NCI-H1694 treated with DMSO at 0.1 percent for 48 hours (cell line): Measurements from ENCODE around the gene SUDS3.
"Not testable (repeated sequence)": the region's sequence is repeated elsewhere in the genome, so short reads cannot be mapped to it uniquely, and the experiment has no call there.

Experiments used
- DNase-seq: peaks from one replicate; lab custom pipeline; 2025; lab: John Stamatoyannopoulos, UW

Gene SUDS3

DNA sequence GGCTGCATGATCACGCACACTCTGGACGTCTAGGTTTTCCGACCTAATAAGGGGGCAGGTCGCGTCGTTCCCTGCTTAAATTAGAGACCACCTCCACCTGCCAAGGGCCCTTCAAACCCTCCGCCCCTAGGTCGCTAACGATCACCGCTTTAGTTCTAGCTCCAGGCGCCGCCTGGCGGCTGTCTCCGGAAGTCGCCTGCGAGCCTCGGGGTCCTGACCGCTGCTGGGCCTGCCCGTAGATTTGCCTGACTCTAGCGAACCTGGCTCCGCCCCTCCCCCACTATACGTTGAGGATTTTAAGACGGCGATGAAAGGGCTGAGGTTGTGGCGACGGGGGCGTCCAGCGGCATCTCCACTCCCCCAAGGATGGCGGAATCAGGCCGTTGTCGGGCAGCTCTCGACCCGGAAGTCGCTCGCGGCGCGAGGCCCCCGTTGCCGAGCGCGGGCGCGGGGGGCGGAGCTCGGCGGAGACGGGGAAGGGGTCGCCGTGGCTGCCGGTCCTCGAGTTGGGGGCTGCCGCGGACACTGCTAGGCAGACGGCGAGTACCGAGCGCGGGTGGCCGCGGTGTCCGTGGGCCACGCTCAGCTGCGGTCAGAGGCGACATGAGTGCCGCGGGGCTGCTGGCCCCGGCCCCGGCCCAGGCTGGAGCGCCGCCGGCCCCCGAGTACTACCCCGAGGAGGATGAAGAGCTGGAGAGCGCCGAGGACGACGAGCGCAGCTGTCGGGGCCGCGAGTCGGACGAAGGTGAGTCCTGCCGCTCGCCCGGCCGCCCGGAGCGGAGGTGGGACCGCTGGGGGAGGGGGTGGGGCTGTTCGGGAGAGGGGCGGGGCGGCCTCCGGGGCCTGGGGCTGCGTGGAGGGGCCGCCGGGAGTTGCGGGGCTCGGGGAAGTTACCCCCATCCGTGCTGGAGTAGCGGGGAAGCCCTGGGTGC, at the start of gene SUDS3:
SUDS3 (plus strand) TSS at position 467 of the 932 bp plus-strand sequence; CDS start at position 604, 137 bp downstream.
- DNase-seq: peak; percentile 65

GRCh38 chr12:118326991-118327390, 49.4 kb upstream of the SUDS3 start:
- no peak for DNase-seq

- no peak for DNase-seq
Observed at GRCh38 chr12:118327391-118327790, 49.0 kb upstream of the SUDS3 start.

DNA sequence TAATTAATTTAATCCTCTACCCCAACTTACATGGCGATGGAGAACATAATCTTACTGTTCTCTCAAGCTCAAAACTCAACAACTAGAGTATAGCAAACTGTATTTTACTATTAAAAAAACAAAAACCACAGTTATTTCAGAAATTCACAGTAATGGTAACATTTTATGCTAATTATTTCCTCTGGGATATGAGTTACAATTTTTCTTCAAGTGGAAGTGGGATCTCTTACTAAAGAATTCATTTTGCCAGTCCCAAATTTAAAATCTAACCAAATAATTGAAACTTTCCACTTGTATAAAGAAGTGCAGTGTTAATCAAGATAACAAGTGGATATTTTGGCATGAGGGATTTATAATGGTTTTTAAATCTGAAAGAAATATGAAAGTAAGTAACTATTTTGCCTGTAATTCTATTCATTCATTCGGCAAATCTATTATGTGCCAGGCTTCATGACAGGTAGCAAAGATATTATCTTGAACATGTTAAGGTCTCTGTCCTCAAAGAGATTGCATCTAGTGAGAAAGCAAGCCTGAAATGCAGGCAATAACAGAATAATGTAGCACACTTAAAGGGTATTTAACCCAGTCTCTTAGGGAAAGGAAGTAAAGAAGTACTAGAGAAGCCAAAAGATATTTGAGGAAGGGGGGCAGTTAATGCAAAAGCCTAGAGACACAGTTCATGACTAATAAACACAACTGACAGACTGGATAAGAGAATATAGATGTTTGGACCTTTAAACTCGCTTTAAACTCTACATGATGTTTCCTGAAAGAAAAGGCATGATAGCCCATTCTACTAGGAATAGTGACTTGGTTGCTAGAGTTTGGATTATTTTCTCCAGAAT, 47.6 kb upstream of the SUDS3 start:
- DNase-seq: no peak

GRCh38 chr12:118330421-118331018, 45.8 kb upstream of the SUDS3 start:
- DNase-seq: no peak

- DNase-seq: no peak
Observed at GRCh38 chr12:118332511-118332910, 43.8 kb upstream of the SUDS3 start.

- no peak for DNase-seq
Observed at GRCh38 chr12:118334241-118334640, 42.1 kb upstream of the SUDS3 start.

DNA sequence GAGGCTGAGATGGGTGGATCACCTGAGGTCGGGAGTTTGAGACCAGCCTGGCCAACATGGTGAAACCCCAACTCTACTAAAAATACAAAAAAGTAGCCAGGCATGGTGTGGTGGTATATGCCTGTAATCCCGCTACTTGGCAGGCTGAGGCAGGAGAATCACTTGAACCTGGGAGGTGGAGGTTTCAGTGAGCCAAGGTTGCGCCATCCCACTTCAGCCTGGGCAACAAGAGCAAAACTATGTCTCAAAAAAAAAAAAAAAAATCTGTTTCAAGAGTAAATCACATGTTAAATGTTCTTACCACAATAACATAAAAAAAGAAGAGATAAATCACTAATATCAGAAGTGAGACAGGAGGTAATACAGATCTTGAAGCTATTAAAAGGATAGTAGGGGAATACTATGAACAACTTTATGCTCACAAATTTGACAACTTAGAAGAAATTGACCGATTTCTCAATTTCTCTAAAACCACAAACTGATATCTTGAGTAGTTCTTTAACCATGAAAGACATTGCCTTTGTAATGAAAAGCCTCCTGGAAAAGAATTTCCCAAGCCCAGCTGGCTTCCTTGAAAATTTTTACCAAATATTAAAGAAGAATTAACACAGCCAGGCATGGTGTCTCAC, 41.3 kb upstream of the SUDS3 start:
- no peak for DNase-seq

DNA sequence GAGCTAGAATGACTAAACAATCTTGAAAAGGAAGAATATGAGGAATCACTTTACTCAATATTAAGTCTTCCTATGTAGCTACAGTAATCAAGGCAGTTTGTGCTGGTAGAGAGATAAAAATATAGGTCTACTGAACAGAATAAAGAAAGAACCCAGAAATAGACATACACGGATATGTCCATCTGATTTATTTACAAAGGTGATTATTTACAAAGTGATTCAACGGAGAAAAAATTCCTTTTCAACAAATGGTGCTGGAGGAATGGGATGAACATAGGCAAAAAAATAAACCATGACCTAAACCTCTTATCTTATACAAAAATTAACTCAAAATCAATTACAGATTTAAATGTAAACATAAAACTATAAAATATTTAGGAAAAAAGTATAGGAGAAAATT, 40.2 kb upstream of the SUDS3 start:
- DNase-seq: no peak

DNA sequence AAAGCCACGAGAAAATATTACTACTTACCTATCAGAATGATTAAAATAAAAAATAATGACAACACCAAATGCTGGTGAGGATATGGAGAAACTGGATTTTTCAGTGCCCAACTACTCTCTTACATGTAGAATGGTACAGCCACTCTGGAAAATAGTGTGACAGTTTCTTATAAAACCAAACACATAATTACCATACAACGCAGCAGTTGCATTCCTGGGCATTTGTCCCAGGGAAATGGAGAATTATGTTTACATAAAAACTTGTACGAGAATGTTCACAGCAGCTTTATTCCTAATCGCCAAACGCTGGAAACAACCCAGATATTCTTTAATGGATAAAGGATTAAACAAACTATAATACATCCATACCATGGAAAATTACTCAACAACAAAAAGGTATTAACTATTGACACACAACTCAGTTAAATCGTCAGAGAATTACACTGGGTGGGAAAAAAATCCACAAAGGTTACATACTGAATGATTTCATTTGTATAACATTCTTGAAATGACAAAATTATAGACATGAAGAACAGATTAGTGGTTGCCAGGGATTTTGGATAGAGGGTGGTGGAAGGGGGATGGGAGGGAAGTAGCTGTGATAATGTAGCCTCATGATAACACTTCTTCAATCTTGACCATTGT, 39.0 kb upstream of the SUDS3 start:
- no peak for DNase-seq

- DNase-seq: no peak
Observed at GRCh38 chr12:118342090-118342489, 34.3 kb upstream of the SUDS3 start.

DNA sequence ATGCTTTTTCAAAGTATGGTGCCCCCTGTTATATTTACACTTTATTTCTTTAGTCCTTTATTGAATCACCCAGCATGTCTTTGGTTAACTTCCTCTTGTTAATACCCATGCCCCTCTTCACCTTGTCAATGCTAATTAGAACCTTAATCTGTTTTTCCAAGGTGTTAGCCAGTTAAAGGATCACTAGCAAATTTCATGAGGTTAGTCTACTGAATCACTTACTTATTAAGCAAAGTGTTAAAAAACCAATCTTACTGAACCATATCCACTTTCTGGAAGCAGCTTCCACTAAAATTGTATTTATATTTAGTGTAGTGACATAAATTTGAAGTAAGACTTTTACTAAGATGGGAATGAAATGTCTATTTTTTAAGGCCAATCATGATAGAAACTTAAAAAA, 31.5 kb upstream of the SUDS3 start:
- DNase-seq: no peak

DNA sequence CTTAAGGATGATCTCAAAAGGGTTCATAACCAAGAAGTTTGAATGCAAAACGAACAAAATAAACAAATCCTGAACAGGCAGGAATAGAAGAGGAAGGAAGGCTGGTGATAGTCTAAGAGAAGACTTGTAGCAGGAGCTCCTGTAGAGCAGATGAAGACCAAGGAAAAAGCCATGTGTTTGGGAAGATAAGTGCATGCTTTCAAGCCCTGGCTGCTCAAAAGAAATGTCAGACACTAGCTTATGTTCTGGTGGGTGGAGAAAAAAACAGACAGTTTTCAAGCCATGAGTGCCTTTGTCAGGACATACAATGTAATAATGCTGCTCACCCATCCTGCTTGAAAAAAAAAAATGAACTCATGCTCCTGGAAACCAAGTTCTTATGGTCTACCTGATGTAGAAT, 31.0 kb upstream of the SUDS3 start:
- DNase-seq: no peak

DNA sequence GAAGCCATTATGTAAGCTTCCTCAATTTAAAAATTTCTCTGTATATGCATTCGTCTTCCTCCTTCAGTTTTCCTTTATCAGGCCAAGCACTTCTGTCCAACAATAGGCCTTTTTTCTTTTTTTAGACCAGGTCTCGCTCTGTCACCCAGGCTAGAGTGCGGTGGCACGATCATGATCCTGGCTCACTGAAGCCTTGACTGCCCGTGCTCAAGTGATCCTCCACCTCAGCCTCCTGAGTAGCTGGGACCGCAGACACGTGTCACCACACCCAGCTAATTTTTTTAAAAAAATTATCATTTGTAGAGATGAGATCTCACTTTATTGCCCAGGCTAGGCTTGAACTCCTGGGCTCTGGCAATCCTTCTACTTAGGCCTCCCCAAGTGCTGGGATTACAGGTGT, 29.5 kb upstream of the SUDS3 start:
- no peak for DNase-seq

DNA sequence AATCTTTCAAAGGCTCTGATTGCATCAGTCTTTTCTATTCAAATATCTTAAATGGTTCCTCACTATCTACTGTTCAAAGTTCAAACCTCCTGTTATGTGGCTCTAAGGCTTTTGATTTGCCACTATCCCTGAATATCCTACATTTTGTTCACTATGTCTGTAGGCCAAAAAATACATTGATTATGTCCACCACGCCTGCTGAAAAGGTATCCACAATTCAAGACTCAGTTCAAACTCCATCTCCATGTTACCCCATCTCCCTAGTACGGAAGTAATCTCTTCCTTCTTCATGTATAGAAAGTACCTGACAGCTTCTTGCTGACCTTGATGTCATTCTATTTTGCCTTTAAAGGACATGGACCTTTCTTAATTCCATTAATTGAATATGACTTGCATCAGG, 28.4 kb upstream of the SUDS3 start:
- no peak for DNase-seq

- no peak for DNase-seq
Observed at GRCh38 chr12:118350908-118351559, 25.3 kb upstream of the SUDS3 start.

- no peak for DNase-seq
Observed at GRCh38 chr12:118353721-118354120, 22.6 kb upstream of the SUDS3 start.

- not testable (repeated sequence) for DNase-seq
Observed at GRCh38 chr12:118354503-118354902, 21.9 kb upstream of the SUDS3 start.

DNA sequence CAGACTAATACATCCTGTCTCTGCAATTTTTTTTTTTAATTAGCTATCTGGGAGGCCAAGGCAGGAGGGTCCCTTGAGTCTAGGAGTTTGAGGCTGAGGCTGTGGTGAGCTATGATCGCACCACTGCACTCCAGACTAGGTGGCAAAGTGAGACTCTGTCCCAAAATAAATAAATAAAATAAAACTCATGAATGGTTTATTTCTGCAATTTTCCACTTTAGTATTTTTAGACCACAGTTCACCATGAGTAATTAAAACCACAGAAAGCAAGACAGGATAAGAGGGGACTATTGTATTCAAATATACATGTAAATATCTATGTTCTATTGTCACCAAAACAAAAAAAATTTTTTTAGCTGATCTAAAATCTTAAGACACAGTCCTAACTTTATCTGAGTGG, 21.5 kb upstream of the SUDS3 start:
- no peak for DNase-seq

DNA sequence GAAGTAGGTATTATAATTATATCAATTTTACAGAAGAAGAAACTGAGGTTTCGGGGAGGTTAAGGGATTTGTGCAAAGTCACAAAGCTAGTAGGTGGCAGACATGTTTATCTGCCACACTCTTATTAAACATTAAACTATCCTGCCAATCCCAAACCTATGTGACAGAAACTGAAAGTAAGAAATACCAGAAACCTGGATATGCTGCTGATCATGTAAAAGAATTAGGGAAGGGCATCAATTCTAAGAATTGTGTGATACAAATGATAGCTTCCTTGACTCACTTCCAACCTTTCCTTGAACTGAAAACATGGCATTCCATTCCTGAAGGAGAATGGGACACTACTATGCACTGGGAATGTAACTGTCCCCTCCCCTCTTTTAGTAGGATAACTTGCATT, 20.5 kb upstream of the SUDS3 start:
- no peak for DNase-seq

- no peak for DNase-seq
Observed at GRCh38 chr12:118356809-118357256, 19.5 kb upstream of the SUDS3 start.
